HG03442 (cell line): ENCODE measurements around the gene NDUFB10.
"Not testable (repeated sequence)": the region's sequence is repeated elsewhere in the genome, so short reads cannot be mapped to it uniquely, and the experiment has no call there.

Source experiments
- ATAC-seq: cut with Tn5 transposase; IDR thresholded peaks from one replicate; pipeline ENCODE4 v1.9.1; 2021; ENCODE audit warnings: mild to moderate bottlenecking, moderate library complexity; ENCODE audit not compliant: unreplicated experiment

NDUFB10 gene

DNA sequence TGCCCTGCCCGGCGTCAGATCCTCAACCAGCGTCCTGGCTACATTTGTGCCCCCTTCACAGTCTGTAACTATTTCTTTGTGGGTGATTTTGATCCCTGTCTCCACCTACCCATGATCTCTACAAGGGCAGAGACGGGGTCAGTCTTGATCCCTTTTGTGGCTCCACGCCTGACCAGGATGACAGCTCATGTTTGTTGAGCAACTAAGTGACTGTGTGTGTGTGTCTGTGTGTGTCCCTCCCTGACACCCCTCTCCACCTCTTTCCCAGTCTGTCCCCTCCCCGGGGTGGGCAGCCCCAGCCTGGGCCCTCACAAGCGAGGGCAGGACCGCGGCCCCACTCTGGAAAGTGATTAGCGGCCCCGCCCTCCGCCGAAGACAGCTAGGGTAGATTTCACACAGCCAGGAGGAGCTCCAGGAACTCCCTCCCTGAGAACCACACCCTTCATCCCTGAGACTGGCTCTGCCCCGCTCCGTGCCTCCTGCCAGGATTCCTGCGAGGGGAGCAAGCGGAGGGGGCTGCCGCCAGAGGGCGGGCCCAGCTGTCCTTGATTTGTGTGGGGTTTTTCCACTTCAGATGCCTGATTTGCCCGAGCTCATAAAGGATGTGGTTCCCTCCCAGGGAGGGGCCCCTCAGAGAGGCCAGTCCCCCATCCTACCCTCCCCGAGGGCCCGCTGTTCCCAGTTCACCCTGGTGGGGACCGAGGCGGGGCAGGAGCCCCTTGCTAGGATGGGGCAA lies 35.9 kb upstream of the NDUFB10 start:
- no peak for ATAC-seq

DNA sequence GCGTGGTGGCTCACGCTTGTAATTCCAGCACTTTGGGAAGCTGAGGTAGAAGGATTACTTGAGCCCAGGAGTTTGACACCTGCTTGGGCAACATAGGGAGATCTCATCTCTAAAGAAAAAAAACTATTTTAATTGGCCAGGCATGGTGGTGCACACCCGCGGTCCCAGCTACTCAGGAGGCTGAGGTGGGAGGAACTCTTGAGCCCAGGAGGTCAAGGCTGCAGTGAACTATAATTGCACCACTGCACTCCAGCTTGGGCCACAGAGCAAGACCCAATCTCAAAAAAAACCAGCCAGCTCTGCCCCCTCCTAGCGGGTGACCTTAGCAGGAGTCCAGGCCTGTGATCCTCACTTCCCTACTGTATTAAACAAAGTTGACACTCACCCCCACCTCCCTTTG lies 35.2 kb upstream of the NDUFB10 start:
- no peak for ATAC-seq

GRCh38 chr16:1926271-1926670 lies 33.1 kb upstream of the NDUFB10 start:
- ATAC-seq = no peak

DNA sequence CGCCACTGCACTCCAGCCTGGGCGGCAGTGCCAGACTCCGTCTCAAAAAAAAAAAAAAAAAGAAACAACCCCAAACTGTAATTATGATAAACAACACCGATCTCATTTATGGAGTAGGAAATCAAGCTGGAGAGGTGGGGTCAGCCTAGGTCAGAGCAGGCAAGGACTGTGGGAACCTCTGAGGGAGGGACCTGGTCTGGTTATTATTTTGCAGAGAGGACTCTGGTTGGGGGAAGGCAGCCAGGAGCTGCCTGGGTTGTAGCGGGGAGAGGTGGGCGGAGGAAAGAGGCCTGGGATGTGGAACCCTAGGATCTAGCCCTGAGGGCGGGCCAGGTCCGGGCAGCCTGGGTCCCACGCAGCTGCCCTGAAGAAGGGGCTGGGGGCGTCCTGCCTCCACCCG lies 30.2 kb upstream of the NDUFB10 start:
- ATAC-seq = no peak

DNA sequence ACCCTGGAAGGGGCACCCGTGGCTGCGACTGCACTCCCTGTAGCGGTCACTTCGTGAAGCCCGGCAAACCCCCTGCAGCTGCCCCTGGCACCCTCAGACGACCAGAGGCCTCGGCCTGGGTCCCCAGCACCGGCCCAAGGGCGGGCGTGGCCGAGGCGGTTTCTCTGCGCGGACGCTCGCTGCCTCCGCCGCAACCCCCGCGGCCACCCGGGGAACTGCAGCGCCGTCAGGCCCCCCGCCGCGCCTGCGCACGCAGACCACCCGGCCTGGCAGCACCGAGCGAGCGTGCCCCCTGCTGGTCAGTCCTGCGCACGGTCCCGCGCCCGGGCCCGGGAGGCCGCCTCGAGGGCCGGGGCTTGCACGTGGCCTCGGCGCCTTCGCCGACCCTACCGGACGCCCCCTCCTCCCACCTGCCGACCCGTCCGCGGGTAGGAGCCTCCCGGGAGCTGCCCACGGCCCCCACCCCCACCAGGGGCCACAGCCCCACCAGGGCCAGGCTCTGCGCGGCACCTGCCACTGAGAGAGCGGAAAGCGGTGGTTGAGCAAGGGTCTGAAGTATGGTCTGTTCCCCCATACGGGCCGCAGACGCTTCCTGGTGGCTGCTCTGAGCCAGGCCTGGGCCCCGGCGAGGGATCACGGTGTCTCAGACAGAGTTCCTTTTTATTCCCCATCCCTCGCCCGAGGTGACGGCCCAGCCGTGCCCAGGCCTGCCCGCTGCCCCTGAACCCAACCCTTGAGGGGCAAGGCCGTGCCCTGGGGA lies 29.6 kb upstream of the NDUFB10 start:
- peak; percentile 83 for ATAC-seq

DNA sequence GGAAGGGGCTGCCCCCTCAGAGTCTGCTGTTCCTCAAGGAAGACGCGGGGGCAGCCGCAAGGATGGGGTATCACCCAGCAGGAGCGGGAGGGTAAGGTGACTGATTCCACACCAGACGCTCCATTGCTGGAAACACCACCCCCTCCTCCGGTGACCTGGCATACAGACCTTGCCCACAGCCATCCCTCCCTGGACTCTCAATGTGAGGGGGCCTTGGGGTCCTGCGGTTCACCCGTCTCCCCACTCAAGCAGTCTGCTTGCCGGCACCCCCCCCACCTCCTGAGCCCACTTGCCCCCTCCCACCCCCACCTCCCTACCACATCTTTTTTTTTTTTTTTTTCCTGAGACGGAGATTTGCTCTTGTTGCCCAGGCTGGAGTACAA lies 29.0 kb upstream of the NDUFB10 start:
- no peak for ATAC-seq

DNA sequence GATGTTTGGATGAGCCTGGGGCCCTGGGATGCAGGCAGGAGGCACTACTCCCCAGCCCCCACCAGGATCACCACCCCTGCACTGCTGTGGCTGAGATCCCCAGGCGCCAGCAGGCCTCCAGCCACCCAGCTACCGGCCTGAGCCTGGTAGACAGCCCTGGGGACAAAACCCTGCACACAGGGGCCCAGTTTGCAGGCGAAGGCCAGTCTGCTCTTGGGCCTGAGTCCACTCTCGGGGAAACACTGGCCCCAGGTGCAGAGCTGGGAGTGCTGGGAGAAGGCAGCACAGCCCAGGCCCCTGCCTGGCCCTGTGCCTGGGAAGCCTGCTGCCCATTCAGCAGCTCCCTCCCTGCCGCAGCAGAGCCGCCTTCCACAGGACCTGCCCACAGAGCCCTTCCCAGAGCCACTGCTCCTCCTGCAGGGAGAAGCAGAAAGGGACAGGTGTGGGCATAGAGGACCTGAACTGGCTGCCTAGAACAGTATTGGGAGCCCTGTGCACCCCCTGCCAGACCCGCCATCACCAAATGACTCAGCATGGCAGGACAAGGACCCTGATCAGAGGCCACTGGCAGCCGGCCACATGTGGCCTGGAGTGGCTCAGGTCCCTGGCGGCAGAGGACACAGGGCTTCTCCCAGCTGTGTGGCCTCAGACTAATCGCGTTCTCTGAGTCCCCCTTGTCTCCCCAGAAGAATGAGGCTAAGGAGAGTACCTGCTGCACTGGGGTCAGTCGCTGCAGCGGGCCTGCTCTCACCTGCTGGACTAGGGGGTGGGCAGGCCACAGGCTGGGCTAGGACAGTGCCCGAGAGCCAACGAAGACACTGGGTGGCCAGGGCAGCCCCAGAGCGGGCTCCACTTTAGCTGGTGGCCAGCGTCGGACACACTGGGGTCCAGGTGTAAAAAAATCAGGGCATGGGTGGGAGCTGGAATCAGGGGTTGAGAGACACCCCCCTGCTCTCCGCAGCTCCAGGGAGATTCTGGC lies 27.0 kb upstream of the NDUFB10 start:
- no peak for ATAC-seq

GRCh38 chr16:1933097-1933661 lies 26.2 kb upstream of the NDUFB10 start:
- ATAC-seq = no peak

DNA sequence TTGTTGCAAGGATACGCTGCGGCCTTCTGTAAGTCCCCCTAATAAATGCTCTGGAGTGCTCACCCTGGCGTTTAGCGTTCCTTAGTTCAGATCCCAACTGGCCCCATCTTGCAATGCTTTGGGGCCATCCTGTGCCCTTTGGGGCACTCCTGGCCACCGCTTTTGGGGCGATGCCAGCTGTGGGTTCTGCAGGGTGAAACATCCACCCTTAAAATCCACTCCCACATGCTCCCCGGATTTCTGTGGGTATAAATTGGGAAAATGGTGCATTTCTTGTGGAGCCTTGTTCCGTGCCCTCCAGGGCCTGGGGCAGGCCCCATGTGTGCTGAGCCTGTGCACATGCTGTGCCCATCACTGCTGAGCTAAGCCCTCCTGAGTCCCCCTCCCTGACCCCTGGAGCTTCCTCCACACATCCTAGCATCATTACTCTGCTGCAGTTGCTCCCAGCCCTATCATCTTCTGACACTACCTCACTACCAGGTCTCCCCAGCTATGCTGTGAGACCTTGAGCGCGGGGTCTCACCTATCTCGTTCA lies 22.3 kb upstream of the NDUFB10 start:
- no peak for ATAC-seq

DNA sequence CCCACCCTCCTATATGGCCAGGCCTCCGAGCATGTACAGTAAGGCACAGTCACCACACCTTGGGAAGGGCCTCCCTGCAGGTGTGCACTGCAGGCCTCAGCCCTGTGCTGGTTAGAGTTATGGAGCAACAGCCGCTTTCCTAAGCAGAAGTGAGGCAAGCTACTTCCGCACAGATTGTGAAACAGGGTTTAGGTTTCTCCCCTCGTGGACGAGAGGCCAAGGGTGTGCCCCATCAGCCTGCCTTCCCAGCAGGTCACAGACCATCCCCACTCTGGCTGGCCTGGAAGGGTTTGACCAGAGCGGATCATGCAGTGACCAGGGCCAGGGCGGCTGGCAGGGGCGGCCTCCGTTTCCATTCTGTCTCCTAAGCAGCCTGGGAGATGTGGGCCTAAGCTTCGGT lies 21.0 kb upstream of the NDUFB10 start:
- ATAC-seq = no peak

GRCh38 chr16:1938910-1939309 lies 20.4 kb upstream of the NDUFB10 start:
- ATAC-seq = no peak

GRCh38 chr16:1939833-1940232 lies 19.5 kb upstream of the NDUFB10 start:
- not testable (repeated sequence) for ATAC-seq

DNA sequence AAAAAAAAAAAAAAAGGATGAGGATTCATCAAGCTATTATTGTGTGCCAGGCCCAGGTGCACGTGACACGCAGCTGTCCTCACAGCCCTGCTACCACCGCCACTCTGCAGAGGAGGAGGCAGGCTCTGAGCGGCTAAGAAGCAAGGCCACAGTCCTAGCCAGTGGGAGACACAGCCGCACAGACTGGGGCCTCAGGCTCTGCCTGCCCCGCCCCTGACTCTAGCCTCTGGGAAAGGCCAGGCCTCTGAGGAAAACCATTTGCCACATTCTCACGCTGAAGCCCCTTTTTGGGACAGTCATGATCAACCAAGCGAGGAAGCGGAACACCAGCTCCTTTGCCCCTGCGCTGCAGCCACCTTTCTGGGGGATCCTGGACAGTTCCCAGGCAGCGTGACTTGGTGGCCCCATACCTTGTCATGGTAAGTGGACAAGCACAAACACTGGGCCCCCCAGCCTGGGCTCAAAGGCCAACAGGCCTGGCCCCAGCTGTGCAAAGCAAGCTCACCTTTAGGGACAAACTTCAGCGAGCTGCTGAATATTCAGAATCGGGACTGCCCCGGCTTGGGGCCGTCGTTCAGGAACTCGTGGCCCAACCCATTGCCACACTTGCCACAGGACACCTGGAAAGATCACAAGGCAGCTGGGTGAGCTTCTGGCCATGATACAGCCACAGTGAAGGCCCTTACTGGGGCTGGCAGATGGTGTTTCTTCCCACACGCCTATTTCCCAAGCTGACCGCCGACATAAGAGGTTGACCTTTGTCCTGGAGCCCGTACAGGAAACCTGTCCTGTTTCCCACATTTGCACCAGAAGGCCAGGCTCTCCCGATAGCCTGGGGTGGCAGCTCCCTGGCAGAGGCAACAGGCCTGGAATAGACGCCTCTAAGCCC lies 18.8 kb upstream of the NDUFB10 start:
- ATAC-seq = no peak

DNA sequence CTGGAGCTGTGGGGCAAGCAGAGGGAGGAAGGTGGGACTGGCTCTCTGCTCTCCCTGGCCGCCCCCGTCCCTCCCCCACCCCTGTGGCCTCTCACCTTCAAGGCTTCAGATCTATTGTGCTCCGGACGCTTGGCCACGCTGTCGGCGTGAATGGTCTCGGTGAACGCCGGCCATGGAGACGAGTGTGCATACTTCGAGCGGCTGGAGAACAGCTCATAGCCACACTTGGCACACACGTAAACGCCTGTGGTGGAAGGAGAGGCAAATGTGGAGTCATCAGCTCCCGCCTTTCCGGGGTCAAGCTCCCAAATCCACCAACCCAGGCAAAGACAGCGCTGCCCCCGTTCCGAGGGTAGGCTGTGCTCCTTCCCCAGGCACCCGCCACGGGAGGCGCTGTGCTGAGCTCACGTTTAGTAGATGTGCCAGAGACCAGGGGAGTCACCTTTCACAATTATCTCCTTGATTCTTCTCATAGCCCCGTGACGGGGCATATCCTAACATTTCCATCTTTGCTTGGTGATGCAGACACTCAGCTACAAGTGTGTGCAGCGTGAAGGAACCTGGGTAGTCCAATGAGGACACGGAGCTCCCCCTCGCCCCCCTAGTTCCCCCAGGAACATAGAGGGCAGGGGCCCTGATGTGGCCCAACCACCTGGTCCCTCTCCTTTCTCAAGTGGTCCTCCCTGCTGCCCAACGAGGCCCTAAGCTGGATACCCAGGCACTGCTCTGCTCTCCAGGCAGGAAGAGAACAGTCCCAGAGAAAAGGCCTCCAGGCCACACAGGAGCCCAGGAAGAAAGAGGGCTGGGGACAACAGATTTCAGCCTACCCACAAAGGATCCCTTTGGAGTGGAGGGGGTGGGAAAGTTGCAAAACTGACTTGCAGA lies 17.9 kb upstream of the NDUFB10 start:
- no peak for ATAC-seq

- ATAC-seq = no peak
Observed at GRCh38 chr16:1942047-1942809, 17.1 kb upstream of the NDUFB10 start.

DNA sequence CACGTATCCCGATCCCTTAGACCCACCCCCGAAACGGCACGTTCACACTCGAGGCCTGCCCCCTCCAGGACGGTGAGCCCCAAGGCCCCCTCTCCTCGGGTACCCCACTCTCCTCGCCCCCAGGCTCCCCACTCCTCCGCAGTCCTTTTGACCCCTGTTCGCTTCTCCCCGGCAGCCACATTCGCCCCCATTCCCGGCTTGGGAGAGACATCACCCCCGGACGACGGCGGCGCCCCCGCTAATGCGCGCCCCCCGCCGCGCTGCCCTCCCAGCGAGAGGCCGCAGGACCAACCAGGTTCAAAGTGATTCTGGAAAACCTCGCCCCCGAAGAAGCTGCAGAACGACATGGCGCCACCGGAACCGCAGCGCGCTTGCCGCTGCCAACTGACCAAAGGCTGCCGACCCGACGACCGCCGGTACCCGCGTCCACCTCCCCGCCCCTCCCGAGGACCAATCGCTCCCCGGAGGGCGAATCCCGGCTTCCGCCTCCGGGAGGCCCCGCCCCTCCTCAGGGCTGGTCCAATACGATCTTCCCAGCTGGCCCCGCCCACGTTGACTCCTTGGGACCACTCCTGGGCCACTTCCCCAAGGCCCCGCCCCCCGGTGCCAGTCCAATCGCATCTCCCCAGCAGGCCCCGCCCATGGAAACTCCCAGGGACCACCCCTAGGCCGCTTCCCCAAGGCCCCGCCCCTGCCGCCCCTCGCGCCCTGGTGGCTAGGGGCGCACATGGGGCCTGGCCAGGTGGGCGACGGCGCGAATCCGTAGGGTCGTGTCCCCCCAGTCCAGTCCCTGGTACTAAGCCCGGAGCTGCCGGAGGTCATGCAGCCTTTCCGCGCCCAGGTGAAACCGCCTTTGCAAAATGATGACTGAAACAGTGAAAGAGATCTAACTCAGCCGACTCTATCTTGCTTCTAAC lies 16.3 kb upstream of the NDUFB10 start, which contains the start of gene MSRB1:
Gene MSRB1, minus strand, starts transcription at position 390 of the 917 bp plus-strand sequence. Its CDS starts 43 bp downstream, at position 347.
- ATAC-seq = peak; percentile 86
